ENCODE measurements around the gene SWSAP1.
"Not testable (repeated sequence)": the region's sequence is repeated elsewhere in the genome, so short reads cannot be mapped to it uniquely, and the experiment has no call there.

- TF ChIP-seq CTCF (conservative IDR thresholded peaks at IDR 0.05; ENCODE audit: low read depth in 2 of 2); EZH2phosphoT487 (IDR thresholded peaks at IDR 0.05; ENCODE audit: unreplicated experiment); EZH2 (IDR thresholded peaks at IDR 0.05; ENCODE audit: low read depth, unreplicated experiment); POLR2AphosphoS5 (IDR thresholded peaks at IDR 0.05; ENCODE audit: low read depth); STAT1 (IDR thresholded peaks at IDR 0.05; ENCODE audit: unreplicated experiment); CREB1 (CRISPR knock-in tag; IDR thresholded peaks at IDR 0.05; ENCODE audit: low read depth); ZNF462 (CRISPR knock-in tag; IDR thresholded peaks at IDR 0.05): not testable (repeated sequence)
- TF ChIP-seq, protein P1, sequence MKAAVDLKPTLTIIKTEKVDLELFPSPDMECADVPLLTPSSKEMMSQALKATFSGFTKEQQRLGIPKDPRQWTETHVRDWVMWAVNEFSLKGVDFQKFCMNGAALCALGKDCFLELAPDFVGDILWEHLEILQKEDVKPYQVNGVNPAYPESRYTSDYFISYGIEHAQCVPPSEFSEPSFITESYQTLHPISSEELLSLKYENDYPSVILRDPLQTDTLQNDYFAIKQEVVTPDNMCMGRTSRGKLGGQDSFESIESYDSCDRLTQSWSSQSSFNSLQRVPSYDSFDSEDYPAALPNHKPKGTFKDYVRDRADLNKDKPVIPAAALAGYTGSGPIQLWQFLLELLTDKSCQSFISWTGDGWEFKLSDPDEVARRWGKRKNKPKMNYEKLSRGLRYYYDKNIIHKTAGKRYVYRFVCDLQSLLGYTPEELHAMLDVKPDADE (IDR thresholded peaks at IDR 0.05), result not testable (repeated sequence)
- TF ChIP-seq, protein P2, sequence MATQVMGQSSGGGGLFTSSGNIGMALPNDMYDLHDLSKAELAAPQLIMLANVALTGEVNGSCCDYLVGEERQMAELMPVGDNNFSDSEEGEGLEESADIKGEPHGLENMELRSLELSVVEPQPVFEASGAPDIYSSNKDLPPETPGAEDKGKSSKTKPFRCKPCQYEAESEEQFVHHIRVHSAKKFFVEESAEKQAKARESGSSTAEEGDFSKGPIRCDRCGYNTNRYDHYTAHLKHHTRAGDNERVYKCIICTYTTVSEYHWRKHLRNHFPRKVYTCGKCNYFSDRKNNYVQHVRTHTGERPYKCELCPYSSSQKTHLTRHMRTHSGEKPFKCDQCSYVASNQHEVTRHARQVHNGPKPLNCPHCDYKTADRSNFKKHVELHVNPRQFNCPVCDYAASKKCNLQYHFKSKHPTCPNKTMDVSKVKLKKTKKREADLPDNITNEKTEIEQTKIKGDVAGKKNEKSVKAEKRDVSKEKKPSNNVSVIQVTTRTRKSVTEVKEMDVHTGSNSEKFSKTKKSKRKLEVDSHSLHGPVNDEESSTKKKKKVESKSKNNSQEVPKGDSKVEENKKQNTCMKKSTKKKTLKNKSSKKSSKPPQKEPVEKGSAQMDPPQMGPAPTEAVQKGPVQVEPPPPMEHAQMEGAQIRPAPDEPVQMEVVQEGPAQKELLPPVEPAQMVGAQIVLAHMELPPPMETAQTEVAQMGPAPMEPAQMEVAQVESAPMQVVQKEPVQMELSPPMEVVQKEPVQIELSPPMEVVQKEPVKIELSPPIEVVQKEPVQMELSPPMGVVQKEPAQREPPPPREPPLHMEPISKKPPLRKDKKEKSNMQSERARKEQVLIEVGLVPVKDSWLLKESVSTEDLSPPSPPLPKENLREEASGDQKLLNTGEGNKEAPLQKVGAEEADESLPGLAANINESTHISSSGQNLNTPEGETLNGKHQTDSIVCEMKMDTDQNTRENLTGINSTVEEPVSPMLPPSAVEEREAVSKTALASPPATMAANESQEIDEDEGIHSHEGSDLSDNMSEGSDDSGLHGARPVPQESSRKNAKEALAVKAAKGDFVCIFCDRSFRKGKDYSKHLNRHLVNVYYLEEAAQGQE (IDR thresholded peaks at IDR 0.05; ENCODE audit: unreplicated experiment), result not testable (repeated sequence)
Measured at GRCh38 chr19:11354102-11354501, 20.4 kb upstream of the SWSAP1 start.

Measured in GM23338 (cell line).